HG02840 (cell line): ENCODE results near the gene HSPH1.

ENCODE experiments used
- ATAC-seq: cut with Tn5 transposase; IDR thresholded peaks from one replicate; pipeline ENCODE4 v1.9.1; 2021; ENCODE audit warnings: mild to moderate bottlenecking, moderate library complexity, moderate number of reproducible peaks; ENCODE audit not compliant: unreplicated experiment, low FRiP score

The HSPH1 gene

GRCh38 chr13:31133621-31134020, 28.1 kb downstream of the HSPH1 start:
- no peak for ATAC-seq

DNA sequence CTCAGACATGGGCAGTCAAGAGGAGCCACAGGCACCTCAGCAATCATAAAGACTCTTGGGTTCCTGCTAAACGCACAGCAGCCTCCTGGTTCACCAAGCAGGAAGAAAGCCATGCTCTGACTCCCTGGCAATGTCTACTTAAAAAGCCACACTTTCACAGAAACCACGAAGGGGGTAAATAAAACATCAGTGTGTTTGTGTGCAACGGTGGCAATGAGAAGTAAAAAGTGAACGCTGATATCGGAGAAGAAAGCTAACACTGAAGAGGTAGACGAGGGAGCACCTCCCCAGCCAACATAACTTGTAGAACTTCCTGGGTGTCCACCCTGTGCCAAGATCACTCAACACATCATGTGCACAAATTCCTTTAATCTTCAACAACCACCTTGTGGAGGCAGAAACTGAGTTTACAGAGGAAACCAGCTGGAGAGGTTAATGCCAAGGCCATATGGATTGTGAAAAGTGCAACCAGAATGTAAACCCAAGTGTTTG, 30.2 kb downstream of the HSPH1 start:
- ATAC-seq: no peak

DNA sequence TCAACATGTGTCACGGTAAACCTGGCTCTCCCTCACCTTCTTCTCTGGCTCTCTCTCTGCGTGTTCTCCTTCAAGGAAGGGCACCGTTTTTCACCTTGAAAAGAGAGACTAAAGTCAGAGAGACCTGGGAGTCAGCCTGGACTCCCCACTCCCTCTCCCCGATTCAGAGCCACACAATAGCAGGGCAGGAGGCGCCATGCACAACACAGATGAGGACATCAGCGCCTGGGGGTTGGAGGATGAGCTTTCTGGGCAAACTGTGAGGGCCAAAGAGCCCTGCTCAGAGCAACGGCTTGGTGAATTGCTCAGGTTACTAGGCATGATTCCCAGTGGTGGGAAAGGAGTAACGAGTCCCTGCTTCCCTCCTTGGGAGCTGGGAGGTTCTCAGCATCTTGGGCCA, 32.3 kb downstream of the HSPH1 start:
- no peak for ATAC-seq

- no peak for ATAC-seq
Observed at GRCh38 chr13:31124204-31124603, 37.5 kb downstream of the HSPH1 start.

GRCh38 chr13:31122544-31123260, 39.0 kb downstream of the HSPH1 start:
- ATAC-seq: no peak

GRCh38 chr13:31122143-31122542, 39.6 kb downstream of the HSPH1 start:
- no peak for ATAC-seq

GRCh38 chr13:31121379-31122140, 40.1 kb downstream of the HSPH1 start:
- ATAC-seq: no peak

DNA sequence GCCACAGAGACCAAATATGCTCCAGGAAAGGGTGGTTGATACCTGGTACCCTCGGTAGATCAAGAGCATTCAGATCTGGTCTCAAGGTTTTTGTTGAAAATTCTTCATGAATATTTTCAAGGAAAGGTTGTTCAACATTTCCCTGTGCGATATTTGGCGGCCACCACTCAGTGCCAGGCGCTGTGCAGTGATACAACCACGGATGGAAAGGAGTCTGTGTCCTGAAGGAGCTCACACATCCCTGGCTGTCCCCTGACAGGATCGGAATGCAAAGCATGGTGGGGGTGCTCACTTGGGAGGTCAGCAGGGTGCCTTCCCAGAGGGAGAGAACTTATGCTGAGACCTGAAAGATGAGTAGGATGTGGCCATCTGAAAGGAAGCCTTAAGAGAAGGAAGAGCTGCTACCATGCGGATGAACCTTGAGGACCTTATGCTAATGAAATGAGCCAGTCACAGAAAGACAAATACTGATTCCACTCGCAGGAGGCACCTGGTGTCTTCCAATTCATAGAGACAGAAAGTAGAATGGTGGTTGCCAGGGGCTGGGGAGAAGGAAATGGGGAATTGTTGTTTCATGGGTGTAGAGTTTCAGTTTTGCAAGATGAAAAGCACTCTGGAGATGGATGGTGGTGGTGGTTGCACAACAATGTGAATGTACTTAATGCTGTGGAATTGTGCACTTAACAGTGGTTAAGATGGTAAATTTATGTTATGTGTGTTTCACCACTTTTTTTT, 41.6 kb downstream of the HSPH1 start:
- ATAC-seq: no peak

DNA sequence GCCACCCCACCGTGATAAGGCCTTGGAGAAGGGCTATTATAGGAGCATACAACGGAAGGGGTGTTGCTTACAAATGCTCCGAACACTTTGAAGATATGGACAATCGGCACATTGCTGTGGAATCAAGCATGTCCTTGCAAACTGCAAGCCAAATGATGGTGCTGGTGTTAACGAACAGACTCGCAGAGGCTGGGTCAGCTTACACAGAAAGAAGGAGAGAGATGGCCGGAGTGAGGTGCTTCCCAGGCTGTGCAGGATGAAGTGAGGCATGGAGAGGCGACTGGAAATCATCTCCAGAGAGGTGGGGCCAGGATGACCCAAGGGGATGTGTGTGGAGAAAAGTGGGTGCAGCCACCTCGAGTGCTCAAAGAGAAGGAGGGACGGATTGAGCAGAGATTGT, 42.2 kb downstream of the HSPH1 start:
- ATAC-seq: no peak

- no peak for ATAC-seq
Observed at GRCh38 chr13:31116224-31116623, 45.5 kb downstream of the HSPH1 start.

DNA sequence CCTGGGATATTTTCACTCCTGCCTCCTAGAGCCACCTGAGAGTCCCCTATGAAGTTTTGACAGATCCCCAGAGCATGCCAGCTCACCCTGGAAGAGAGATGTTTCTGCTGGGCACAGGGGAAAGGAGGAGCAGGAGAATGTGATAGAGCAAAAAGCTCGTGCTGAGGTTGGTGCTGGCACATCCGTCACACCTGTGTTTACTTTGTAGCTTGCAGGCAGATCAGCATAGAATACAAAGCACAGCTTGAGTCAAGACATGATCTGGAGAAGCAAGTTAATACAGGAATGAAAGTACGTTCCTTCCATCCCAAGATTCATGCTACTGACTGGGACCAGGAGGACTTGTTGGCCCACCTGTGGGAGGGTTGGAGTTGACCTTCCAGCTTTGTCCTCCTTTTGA, 46.1 kb downstream of the HSPH1 start:
- ATAC-seq: no peak

DNA sequence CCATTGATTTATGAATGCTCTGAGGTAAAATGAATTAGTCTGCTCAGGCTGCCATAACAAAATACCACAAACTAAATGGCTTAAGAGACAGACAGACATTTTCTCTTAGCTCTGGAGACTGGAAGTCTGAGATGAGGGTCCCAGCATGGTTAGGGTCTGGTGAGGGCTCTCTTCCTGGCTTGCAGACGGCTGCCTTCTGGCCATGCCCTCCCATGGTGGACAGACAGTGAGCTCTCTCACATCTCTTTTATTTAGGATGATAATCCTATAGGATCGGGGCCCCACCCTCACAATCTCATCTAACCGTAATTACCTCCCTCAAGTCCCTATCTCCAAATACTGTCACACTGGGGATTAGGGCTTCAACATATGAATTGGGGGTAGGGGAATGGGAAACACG, 47.1 kb downstream of the HSPH1 start:
- ATAC-seq: no peak

DNA sequence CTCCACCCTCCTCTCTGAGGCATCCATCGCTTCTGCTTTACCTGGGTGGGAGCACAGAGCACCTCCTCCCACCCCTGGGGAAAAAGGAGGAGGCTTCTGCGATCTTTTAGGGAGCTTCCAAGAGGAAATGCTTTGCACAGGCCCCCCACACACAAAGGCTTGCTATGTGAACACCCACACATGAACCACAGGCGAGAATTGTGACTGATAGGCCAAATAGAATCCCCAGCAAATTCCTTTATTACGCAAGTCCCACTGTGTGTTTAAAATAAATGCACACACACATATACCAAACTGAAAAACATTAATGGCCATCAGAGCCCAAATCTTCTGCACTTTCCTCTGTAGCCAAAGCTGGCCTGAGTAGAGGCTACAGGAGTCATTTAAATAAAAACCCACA, 50.6 kb downstream of the HSPH1 start:
- ATAC-seq: no peak

DNA sequence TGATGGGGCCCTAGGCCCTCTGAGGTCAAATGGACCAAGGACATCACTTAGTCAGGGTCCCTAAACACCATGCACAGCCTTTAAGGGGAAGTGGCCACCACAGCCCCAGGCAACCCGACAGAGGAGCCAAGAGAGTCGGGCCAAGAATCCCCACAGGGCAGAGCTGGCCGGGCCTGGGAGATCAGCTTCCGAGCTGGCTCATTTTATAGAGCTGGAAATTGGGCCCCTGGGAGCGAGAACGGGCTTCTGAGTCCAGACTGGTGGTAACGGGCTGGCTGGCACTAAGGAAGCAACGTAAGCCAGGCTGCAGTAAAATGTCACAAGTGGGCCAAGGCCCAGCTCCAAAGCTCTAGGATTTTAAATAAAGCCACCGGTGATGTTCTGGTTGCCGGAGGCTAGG, 51.1 kb downstream of the HSPH1 start:
- no peak for ATAC-seq

DNA sequence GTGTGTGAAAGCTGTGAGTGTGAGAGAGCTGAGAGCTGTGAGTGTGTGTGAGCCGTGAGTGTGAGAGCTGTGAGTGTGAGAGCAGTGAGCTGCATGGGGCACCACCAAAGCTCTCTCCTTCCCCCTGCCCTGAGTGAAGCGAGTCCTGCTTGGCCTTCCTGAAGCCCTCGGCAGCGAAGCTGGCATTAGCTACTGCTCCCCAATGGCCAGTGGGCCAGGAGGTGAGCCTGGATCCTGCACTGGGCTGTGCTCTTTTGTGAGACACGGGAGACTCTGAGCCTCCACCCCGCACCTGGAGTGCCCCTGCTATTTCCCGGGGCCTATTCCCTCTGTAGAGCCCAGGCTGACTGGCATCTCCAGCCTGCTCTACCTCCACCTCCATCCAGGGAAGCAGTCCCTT, 51.5 kb downstream of the HSPH1 start:
- no peak for ATAC-seq

DNA sequence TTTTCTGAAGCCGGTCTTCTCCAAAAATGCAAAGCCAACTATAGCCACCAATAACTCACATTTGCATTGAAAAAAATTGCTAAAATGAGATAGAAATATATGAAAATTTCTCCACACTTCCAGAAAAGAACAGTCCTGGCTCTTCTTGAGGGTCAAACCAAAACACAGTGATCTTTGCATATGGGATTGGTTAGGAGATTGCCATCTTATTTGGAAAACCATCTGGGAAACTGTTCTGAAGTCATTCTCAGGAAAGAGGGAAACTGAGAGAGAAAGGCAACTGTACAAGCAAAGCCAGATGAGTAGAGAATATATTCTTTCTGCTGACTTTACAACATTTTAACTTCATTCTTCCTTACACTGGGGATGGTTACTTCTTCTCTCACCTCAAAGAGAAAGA, 54.6 kb downstream of the HSPH1 start:
- no peak for ATAC-seq

- ATAC-seq: no peak
Observed at GRCh38 chr13:31105856-31106255, 55.8 kb downstream of the HSPH1 start.

- ATAC-seq: no peak
Observed at GRCh38 chr13:31105020-31105795, 56.5 kb downstream of the HSPH1 start.

- ATAC-seq: no peak
Observed at GRCh38 chr13:31102905-31103304, 58.8 kb downstream of the HSPH1 start.

DNA sequence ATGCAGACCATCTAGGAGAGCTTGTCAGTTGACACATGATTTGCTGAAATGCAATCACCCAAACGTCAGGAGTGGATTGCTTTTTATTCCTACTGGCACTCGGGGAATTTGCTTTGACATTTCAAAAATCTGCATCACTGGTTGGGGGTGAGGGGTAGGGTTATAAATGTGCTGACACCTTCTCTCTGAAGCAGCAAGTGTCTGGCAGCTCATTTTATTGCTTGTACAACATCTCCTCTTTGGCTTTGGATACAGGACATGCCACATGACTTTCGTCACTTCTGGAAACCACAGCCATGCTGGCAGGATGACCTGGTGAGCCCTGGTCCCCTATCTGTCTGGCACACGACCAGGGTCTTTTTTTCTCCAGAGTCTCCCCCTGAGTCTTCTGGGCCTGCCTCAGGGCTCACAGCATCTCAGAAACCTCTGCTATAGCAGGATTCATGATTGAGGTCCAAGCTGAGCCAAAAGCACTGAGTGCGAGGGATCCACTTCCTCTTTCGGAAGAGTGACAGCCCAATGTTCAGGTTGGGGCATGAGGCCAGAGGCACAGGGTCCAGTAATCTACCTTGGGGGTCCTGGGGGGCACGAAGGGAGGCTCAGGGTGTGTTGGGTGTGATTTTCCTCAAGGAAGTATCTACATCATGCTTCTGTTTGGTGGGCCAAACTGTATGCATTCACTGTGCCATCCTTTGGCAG, 60.1 kb downstream of the HSPH1 start:
- no peak for ATAC-seq
